M059J (cell line): ENCODE data around the gene MRPL19. TPM values are rescaled to one million over a fixed set of nuclear protein-coding genes. Genes with fewer than 3 reads are reported as not detected.

Source experiments
- DNase-seq: peaks from one replicate; pipeline ENCODE4 v3.0.0-alpha.2; 2012; ENCODE audit warnings: low read depth
- total RNA-seq: library from RNA; depleted of rRNA; stranded (reverse); fragments of >200 nt; shearing (Covaris generic); gene quantifications from 2 replicates; pipeline ENCODE4 v1.2.3, GENCODE V29; 2014; rRNA removed

MRPL19 gene
- total RNA-seq, 1 experiment from 2014 or later, result 71.6 TPM

- DNase-seq, result no peak
Observed at GRCh38 chr2:75736276-75736675, 89.7 kb downstream of the MRPL19 start.

GRCh38 chr2:75737961-75738360, 91.4 kb downstream of the MRPL19 start:
- DNase-seq, result no peak

Other genes starting within 250 kb of the MRPL19 start
- 122 and 124 TPM in 2 replicates for gene EVA1A, start 85.8 kb upstream of the MRPL19 start, total RNA-seq
- 12.6 and 22.7 TPM in 2 replicates for gene GCFC2, start 64.1 kb downstream of the MRPL19 start, total RNA-seq